ENCODE results near the gene PEX1. TPM values are rescaled to one million over a fixed set of nuclear protein-coding genes. Genes with fewer than 3 reads are reported as not detected.

PEX1 gene
- total and polyA plus RNA-seq, 9 of the 15 experiments (the other 6 are each of a cell fraction or from before 2014, with no cell fraction given): 9.4 to 32.2 (median 19.9) TPM

- TF ChIP-seq GTF3C2 (IDR thresholded peaks at IDR 0.05; ENCODE audit: borderline replicate concordance, extremely low read depth, insufficient read length) (no peak), CUX1 (CRISPR knock-in tag; IDR thresholded peaks at IDR 0.05) (no peak), ZNF311 (CRISPR knock-in tag; IDR thresholded peaks at IDR 0.05) (no peak), SIN3B (IDR thresholded peaks at IDR 0.05; ENCODE audit: low read depth) (0 out of 2 replicates have a peak, but pooled peaks have one; percentile 47), OTX1 (CRISPR knock-in tag; IDR thresholded peaks at IDR 0.05) (no peak), NKRF (IDR thresholded peaks at IDR 0.05; ENCODE audit: borderline replicate concordance) (peak; percentile 64; the same call in 1 of the 2 replicates), SMAD4 (CRISPR knock-in tag; conservative IDR thresholded peaks at IDR 0.05) (peak; percentile 94), USF2 (CRISPR knock-in tag; IDR thresholded peaks at IDR 0.05) (no peak), CBX1 (IDR thresholded peaks at IDR 0.05; ENCODE audit: low read depth) (no peak), XRCC4 (IDR thresholded peaks at IDR 0.05; ENCODE audit: extremely low read depth, insufficient read depth, insufficient read length) (no peak), PBX2 (CRISPR knock-in tag; IDR thresholded peaks at IDR 0.05; ENCODE audit: low read depth) (no peak), PBX2 (tag; conservative IDR thresholded peaks at IDR 0.05; ENCODE audit: low read depth) (no peak; the same call in 1 of the 2 replicates), CREM (IDR thresholded peaks at IDR 0.05; ENCODE audit: low read depth) (peak; percentile 79), MTA2 (IDR thresholded peaks at IDR 0.05; ENCODE audit: low read depth) (no peak)
Measured at GRCh38 chr7:92448205-92448747, 80.0 kb downstream of the PEX1 start (continued).

All from K562 (cell line).